Lung (tissue), 12 donors: ENCODE results near the gene DCAF15. TPM values are rescaled to one million over a fixed set of nuclear protein-coding genes. Genes with fewer than 3 reads are reported as not detected.
"Not testable (repeated sequence)": the region's sequence is repeated elsewhere in the genome, so short reads cannot be mapped to it uniquely, and the experiment has no call there.

Source experiments
- ATAC-seq: fragments of 200-7000 bp; cut with Tn5 transposase; one replicate; pipeline ENCODE4 v1.9.1; 2020; ENCODE audit warnings: moderate number of reproducible peaks; ENCODE audit not compliant: insufficient read depth, low FRiP score
- DNase-seq, 3 donors: peaks; one replicate each; pipeline ENCODE4 v3.0.0-alpha.2; 2013 to 2017
- H3K27ac ChIP-seq, 2 donors: one replicate each; pipeline ENCODE4 v1.5.1; 2013; ENCODE audit warnings: mild to moderate bottlenecking in 2 of 2, moderate library complexity in 2 of 2, control low read depth in 1 of 2, inconsistent platforms in 1 of 2, low read depth in 1 of 2, low read length in 1 of 2
- H3K27me3 ChIP-seq, 3 donors: one replicate each; pipeline ENCODE4 v1.5.1; 2013; ENCODE audit warnings: low read length in 2 of 3; ENCODE audit not compliant: control insufficient read depth in 3 of 3, insufficient read depth in 3 of 3
- H3K36me3 ChIP-seq, 4 donors: one replicate each; pipeline ENCODE4 v1.5.1; 2013; ENCODE audit warnings: low read length in 4 of 4, mild to moderate bottlenecking in 1 of 4, moderate library complexity in 1 of 4; ENCODE audit not compliant: control insufficient read depth in 4 of 4, insufficient read depth in 4 of 4
- H3K4me1 ChIP-seq, 5 donors: one replicate each; pipeline ENCODE4 v1.5.1; 2013; ENCODE audit warnings: low read length in 5 of 5, mild to moderate bottlenecking in 2 of 5, moderate library complexity in 1 of 5; ENCODE audit not compliant: control insufficient read depth in 5 of 5, insufficient read depth in 5 of 5
- H3K4me3 ChIP-seq: one replicate; pipeline ENCODE4 v1.5.1; 2013; ENCODE audit warnings: mild to moderate bottlenecking, control low read depth, moderate library complexity
- H3K9ac ChIP-seq, 2 donors: one replicate each; pipeline ENCODE4 v1.5.1; 2013; ENCODE audit warnings: low read length in 2 of 2, control low read depth in 1 of 2; ENCODE audit not compliant: insufficient read depth in 1 of 2
- H3K9me3 ChIP-seq, 4 donors: one replicate each; pipeline ENCODE4 v1.5.1; 2013; ENCODE audit warnings: low read length in 3 of 4, mild to moderate bottlenecking in 1 of 4, moderate library complexity in 1 of 4; ENCODE audit not compliant: control insufficient read depth in 4 of 4, insufficient read depth in 3 of 4
- CTCF ChIP-seq: IDR thresholded peaks from 2 replicates; pipeline ENCODE4 v1.5.1; 2012; ENCODE audit warnings: mild to moderate bottlenecking; ENCODE audit errors: control extremely low read depth, extremely low read depth
- WGBS, 2 donors: extraction: QIAGEN DNeasy Blood & Tissue Kit; methylation state at CpG; one replicate each; pipeline ENCODE4 v1.1.7; 2013; 5-methylcytosine and 5-hydroxymethylcytosine counted together
- polyA plus RNA-seq, 2 donors: library from polyadenylated mRNA; stranded (reverse); fragments of 200-250 nt; gene quantifications; one replicate each; pipeline ENCODE4 v1.2.1, GENCODE V29; 2013
- total RNA-seq, 2 donors: library from RNA; depleted of rRNA in 1 of 2; stranded (reverse); fragments of >200 nt in 1 of 2; gene quantifications; one replicate each; pipeline ENCODE4 v1.2.1, GENCODE V29; 2014 to 2021
- donor health status: control.
- donor health status: control.
- donor health status: Bipolar disorder and iron deficiency.
- donor health status: healthy.
- donor health status: DM: yes; HTN: yes; CAD: no.

The DCAF15 gene
- total and polyA plus RNA-seq, 4 donors = 13.8 to 56.1 (median 33.4) TPM

GRCh38 chr19:13920524-13920923 is 31.8 kb upstream of the DCAF15 start:
- H3K4me1 ChIP-seq = no peaks in the 10 kb centered on the region
- no peak for TF ChIP-seq CTCF
- peaks cover 0 to 6% (median 0%) of the 10 kb centered on the region in 4 donors for H3K9me3 ChIP-seq
- 98 to 99% methylated on average over 11 of the region's 11 CpGs for WGBS, 2 donors
- ATAC-seq = no peak
- no peak overlapping the region for H3K4me3 ChIP-seq
- peaks cover 4 to 46% (median 18%) of the 10 kb centered on the region in 4 donors for H3K36me3 ChIP-seq
- no peak overlapping the region for H3K9ac ChIP-seq
- no peaks in the 10 kb centered on the region for H3K27me3 ChIP-seq
- H3K27ac ChIP-seq = no peak overlapping the region
- DNase-seq = no peak

GRCh38 chr19:13920940-13921747 is 31.2 kb upstream of the DCAF15 start:
- peak; percentile 59 for ATAC-seq
- no peaks in the 10 kb centered on the region for H3K4me1 ChIP-seq
- TF ChIP-seq CTCF = no peak
- peaks cover 4 to 45% (median 16%) of the 10 kb centered on the region in 4 donors for H3K36me3 ChIP-seq
- WGBS, 2 donors = 96 to 97% methylated on average over 2 of the region's 2 CpGs
- no peak overlapping the region for H3K27ac ChIP-seq
- no peak overlapping the region for H3K4me3 ChIP-seq
- H3K9ac ChIP-seq = no peak overlapping the region
- H3K9me3 ChIP-seq = peaks cover 0 to 6% (median 0%) of the 10 kb centered on the region in 4 donors
- peak in 2 of 3 donors; percentile 26 to 37 for DNase-seq
- no peaks in the 10 kb centered on the region for H3K27me3 ChIP-seq

GRCh38 chr19:13922118-13922517 is 30.2 kb upstream of the DCAF15 start:
- H3K9me3 ChIP-seq, H3K27me3 ChIP-seq, H3K9ac ChIP-seq, ATAC-seq, H3K4me1 ChIP-seq, DNase-seq, H3K4me3 ChIP-seq, H3K27ac ChIP-seq: not testable (repeated sequence)
- WGBS, 2 donors = 97 to 98% methylated on average over 6 of the region's 6 CpGs
- peaks cover 4 to 49% (median 16%) of the 10 kb centered on the region in 4 donors for H3K36me3 ChIP-seq

GRCh38 chr19:13923194-13923987 is 28.9 kb upstream of the DCAF15 start:
- DNase-seq (no peak), ATAC-seq (no peak)
- Histone ChIP-seq H3K27ac (no peak overlapping the region), H3K27me3 (no peaks in the 10 kb centered on the region), H3K9ac (no peak overlapping the region), H3K4me1 (peaks cover 0 to 10% (median 0%) of the 10 kb centered on the region in 5 donors), H3K36me3 (peaks cover 4 to 50% (median 17%) of the 10 kb centered on the region in 4 donors), H3K4me3 (no peak overlapping the region), H3K9me3 (peaks cover 0 to 6% (median 0%) of the 10 kb centered on the region in 4 donors)
- WGBS, 2 donors = 96 to 97% methylated on average over 28 of the region's 28 CpGs
- no peak for TF ChIP-seq CTCF
